ENCODE measurements around the gene C2orf49.

DNA sequence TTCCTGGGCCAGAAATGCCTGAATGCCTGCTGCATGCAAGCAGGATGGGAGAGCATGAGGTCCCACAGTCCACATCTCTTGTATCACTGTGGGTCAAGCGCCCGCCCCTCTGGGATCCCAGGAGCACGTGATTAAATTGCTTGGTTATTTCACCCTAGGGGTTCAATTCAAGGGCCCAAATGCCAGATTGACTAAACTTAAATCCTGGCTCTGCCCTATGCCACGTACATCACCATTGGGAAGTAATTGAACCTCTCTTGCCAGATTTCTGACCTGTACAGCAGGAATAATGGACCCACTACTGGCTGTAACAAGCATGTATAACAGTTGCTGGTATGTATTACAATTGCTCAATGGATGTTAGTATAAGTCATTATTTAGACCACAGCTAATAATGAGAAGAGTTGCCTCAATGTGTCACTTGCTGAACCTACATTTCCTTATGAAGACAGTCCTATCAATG is 41.6 kb downstream of the C2orf49 start:
- TF ChIP-seq, protein P1, sequence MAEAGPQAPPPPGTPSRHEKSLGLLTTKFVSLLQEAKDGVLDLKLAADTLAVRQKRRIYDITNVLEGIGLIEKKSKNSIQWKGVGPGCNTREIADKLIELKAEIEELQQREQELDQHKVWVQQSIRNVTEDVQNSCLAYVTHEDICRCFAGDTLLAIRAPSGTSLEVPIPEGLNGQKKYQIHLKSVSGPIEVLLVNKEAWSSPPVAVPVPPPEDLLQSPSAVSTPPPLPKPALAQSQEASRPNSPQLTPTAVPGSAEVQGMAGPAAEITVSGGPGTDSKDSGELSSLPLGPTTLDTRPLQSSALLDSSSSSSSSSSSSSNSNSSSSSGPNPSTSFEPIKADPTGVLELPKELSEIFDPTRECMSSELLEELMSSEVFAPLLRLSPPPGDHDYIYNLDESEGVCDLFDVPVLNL (CRISPR knock-in tag; IDR thresholded peaks at IDR 0.05; ENCODE audit: low read depth): no peak
- TF ChIP-seq TEAD1 (CRISPR knock-in tag; IDR thresholded peaks at IDR 0.05) (no peak), CXXC5 (CRISPR knock-in tag; IDR thresholded peaks at IDR 0.05) (no peak), TCF7L2 (IDR thresholded peaks at IDR 0.05; ENCODE audit: low read depth, low read length) (no peak), NR3C1 (CRISPR knock-in tag; IDR thresholded peaks at IDR 0.05) (no peak), RAD21 (CRISPR knock-in tag; conservative IDR thresholded peaks at IDR 0.05 in 1 of 2, IDR thresholded peaks at IDR 0.05 in 1 of 2) (no peak), RFX5 (IDR thresholded peaks at IDR 0.05; ENCODE audit: low read depth, low read length) (no peak), BRD4 (IDR thresholded peaks at IDR 0.05) (no peak)
- TF ChIP-seq, protein P2, sequence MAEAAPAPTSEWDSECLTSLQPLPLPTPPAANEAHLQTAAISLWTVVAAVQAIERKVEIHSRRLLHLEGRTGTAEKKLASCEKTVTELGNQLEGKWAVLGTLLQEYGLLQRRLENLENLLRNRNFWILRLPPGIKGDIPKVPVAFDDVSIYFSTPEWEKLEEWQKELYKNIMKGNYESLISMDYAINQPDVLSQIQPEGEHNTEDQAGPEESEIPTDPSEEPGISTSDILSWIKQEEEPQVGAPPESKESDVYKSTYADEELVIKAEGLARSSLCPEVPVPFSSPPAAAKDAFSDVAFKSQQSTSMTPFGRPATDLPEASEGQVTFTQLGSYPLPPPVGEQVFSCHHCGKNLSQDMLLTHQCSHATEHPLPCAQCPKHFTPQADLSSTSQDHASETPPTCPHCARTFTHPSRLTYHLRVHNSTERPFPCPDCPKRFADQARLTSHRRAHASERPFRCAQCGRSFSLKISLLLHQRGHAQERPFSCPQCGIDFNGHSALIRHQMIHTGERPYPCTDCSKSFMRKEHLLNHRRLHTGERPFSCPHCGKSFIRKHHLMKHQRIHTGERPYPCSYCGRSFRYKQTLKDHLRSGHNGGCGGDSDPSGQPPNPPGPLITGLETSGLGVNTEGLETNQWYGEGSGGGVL (CRISPR knock-in tag; IDR thresholded peaks at IDR 0.05): no peak

Data from K562 (cell line).